HG02938 (cell line): ENCODE measurements around the gene KBTBD13.
"Not testable (repeated sequence)": the region's sequence is repeated elsewhere in the genome, so short reads cannot be mapped to it uniquely, and the experiment has no call there.

Experiments used
- ATAC-seq: cut with Tn5 transposase; IDR thresholded peaks from one replicate; pipeline ENCODE4 v1.9.1; 2021; ENCODE audit warnings: mild to moderate bottlenecking, moderate library complexity; ENCODE audit not compliant: unreplicated experiment

The KBTBD13 gene

DNA sequence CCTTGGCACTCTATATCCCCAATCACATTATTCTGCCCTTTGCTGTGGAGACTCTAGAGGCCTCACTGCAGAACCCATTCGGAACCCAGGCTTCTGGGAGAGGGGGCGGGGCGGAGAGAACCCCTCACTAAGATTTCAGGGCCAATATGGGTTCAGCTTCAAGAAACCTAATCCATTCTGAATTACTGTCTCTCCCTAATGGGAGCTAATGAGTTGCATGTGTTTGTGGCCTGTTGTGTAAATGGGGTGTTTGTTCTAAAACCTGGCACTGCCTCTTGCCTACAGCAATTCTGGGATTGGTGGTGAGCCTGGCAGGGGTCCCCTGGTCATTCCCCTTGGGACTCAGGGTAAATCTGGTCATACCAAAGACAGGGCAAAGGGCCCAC lies 8.2 kb upstream of the KBTBD13 start:
- ATAC-seq = no peak

DNA sequence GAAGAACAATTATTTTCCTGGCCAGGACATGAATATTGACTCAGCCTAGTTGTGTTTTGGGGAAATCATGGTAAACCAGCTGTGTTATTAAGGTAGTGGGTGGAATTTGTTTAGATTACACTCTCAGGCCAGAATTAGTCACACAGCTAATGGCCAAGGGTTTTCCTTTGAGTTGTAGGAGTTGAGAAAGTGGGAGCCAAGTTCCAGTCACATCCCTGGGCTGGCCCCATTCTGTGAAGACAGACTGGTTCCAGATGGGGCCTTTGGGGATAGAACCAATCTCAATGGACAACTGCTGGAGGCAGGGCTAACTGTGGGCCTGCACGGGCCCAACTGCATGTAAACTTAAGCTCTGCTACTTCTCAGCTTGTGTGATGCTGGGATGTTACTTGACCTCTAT lies 7.4 kb upstream of the KBTBD13 start:
- ATAC-seq = no peak

DNA sequence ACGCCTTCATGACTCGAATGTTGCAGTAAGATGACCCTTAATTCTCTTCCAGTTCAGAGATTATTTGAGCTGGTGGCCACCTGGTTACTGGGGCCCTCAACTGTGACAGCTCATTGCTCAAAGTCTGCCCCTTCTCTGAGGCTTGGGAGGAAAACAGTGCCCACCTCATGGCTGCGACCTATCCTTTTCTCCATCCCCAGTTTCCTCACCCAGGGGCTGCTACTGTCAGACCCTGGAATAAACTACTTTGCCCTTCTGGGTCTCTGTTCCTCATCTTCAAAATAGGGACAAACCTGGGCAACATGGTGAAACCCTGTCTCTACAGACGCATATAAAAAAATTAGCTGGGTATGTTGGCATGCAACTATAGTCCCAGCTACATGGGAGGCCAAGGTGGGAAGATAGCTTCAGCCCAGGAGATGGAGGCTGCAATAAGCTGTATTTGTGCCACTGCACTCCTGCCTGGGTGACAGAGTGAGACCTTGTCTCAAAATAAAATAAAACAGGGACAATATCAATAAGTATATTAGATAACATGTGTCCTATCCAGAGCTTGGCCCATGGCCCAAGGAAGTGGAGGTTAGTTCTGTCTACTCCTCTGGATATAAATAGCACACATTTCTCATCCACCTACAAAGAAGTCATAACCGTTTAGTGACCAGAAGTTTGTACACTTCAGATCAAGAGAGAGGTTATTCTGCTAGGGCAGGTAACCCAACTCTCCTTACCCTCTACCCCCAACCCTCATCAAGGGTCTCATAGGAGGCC lies 6.6 kb upstream of the KBTBD13 start:
- ATAC-seq = no peak

DNA sequence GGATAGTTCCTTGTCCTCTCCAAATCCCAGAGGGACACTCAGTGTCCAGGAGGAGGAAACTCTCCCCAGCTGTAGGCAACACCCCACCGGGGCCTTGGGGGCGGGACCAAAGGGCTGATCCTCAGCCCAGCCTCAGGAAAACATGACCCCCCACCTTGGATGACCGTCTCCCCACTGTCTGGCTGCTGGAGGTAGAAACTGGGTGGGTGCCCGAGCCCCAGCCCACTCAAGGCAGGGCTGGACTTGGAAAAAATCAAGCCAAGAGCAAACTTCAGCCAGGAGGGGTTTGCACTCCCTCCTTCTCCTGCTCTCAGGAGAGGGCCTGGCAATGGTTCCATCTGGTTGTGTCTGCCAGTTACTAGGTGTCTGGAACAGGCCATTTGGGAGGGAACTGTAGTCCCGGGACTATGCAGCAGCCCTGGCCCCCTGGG lies 5.2 kb upstream of the KBTBD13 start:
- ATAC-seq = no peak

DNA sequence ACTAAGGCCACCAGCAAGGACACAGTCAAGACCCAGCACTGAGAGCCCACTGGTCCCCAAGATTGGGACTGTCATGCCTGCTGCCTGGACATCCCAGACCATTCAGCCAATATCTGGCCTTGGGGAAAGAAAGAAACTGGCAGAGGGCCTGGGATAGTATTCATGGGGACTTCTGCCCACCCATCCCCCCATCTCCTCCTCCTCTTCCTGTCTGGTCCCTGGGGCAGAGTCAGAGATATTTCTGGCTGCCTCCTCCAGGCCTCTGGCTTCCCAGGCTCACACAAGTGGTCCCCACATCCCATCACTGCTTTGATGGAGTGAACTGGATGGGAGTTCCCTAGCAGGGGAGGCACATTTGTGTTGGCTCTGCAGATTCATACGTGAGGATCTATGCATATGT lies 4.5 kb upstream of the KBTBD13 start:
- ATAC-seq = no peak

DNA sequence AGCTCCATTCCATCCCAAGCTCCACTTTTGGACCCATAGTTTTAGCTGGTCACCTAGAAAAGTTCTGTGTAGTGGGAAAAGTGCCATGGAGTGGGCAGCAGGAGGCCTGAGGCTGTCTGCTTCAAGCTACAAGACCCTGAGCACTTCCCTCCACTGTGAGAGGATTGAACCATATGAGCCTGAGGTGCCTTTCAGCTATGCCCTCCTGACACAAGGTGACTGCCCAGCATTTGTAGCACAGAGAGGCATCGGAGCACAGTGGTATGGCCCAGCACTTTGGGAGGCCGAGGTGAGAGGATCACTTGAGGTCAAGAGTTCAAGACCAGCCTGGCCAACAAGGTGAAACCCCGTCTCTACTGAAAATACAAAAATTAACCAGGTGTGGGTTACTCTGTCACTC lies 3.9 kb upstream of the KBTBD13 start:
- ATAC-seq = no peak

DNA sequence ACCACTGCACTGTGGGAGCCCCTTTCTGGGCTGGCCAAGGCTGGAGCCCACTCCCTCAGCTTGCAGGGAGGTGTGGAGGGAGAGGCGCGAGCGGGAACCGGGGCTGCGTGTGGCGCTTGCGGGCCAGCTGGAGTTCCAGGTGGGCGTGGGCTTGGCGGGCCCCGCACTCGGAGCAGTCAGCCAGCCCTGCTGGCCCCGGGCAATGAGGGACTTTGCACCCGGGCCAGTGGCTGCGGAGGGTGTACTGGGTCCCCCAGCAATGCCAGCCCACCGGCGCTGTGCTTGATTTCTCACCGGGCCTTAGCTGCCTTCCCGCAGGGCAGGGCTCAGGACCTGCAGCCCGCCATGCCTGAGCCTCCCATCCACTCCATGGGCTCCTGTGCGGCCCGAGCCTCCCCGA lies 1.6 kb upstream of the KBTBD13 start:
- not testable (repeated sequence) for ATAC-seq

DNA sequence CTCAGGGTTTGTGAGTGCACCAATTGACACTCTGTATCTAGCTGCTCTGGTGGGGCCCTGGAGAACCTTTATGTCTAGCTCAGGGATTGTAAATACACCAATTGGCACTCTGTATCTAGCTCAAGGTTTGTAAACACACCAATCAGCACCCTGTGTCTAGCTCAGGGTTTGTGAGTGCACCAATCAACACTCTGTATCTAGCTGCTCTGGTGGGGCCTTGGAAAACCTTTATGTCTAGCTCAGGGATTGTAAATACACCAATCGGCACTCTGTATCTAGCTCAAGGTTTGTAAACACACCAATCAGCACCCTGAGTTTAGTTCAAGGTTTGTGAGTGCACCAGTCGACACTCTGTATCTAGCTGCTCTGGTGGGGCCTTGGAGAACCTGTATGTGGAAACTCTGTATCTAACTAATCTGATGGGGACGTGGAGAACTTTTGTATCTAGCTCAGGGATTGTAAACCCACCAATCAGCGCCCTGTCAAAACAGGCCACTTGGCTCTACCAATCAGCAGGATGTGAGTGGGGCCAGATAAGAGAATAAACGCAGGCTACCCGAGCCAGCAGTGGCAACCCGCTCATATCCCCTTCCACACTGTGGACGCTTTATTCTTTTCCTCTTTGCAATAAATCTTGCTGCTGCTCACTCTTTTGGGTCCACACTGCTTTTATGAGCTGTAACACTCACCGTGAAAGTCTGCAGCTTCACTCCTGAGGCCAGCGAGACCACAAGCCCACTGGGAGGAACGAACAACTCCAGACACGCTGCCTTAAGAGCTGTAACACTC lies 745 bp upstream of the KBTBD13 start:
- not testable (repeated sequence) for ATAC-seq

DNA sequence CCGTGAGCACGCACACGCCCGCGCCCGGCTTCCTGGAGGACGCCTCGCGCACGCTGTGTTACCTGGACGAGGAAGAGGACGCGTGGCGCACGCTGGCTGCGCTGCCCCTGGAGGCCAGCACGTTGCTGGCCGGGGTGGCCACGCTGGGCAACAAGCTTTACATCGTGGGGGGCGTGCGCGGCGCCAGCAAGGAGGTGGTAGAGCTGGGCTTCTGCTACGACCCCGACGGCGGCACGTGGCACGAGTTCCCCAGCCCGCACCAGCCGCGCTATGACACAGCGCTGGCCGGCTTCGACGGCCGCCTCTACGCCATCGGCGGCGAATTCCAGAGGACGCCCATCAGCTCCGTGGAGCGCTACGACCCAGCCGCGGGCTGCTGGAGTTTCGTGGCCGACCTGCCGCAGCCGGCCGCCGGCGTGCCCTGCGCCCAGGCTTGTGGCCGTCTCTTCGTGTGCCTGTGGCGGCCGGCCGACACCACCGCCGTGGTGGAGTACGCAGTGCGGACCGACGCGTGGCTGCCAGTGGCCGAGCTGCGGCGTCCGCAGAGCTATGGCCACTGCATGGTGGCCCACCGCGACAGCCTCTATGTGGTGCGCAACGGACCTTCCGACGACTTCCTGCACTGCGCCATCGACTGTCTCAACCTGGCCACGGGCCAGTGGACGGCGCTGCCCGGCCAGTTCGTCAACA lies 890 bp downstream of the KBTBD13 start:
- no peak for ATAC-seq

DNA sequence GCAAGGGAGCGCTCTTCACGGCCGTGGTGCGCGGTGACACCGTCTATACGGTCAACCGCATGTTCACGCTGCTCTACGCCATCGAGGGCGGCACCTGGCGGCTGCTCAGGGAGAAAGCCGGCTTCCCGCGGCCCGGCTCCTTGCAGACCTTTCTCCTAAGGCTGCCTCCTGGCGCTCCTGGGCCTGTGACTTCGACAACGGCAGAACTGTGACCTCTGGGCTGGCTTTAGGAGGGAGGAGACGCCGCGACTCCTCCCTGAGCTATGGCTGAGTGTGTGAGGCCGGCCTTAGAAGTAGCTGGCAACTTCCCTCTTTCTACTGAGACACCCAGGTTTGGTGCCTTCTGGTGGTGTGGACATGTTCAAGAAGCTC lies 1.4 kb downstream of the KBTBD13 start:
- ATAC-seq = no peak

DNA sequence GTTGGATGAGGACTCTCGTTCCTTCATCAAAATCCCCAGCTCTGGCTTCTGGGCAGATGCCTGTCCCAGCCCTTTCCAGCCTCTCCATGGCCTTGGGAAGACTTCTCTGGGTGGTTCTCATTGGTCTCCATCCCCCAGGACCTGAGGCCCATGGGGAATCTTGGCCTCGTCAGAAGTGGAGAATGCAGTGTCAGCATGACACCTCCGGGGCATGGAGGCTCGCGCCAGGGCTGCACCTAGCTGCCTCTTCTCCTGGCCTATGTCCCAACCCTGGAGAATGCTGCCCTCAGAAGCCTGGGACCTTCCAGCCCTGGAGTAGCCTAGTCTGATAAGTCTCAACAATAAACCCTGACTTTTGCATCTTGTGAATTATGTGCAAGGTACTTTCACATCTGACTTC lies 3.0 kb downstream of the KBTBD13 start:
- ATAC-seq = no peak

DNA sequence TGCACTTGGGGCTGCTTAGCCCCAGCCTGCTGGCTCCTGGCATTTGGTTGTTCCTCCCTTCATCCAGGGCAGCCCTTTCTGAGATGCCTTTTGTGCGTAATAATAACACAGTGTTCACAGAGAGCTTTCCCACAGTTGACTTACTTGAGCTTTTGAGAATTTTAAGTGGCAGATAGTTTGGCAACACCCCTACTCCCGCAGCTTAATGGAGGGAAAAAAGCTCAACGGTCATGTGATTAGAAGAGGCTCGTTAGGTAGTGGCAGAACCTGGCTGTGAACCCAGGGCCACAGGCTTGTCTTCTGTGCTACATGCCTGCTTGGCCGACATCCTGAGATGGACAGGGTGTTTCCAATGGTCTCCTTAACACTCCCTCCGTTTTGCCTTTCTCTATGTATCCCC lies 4.7 kb downstream of the KBTBD13 start:
- ATAC-seq = no peak

DNA sequence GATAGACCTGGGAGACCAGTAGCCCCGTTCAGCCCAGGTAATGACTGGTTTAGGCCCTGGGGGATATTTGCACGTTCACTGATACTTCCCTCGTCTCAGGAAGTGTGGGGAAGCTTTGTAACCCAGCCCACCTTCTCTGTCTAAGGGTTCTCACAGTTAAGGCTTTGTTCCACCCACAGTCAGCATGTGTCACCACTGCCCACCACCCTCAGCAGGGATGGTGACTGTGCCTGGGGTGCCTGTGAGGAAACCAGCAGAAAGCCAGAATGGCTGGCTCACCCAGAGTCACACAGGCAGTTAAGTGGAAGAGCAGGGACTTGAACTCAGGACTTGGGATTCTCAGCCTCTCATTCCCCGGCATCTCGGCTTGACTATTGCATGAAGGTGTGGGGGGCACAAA lies 5.2 kb downstream of the KBTBD13 start:
- no peak for ATAC-seq

DNA sequence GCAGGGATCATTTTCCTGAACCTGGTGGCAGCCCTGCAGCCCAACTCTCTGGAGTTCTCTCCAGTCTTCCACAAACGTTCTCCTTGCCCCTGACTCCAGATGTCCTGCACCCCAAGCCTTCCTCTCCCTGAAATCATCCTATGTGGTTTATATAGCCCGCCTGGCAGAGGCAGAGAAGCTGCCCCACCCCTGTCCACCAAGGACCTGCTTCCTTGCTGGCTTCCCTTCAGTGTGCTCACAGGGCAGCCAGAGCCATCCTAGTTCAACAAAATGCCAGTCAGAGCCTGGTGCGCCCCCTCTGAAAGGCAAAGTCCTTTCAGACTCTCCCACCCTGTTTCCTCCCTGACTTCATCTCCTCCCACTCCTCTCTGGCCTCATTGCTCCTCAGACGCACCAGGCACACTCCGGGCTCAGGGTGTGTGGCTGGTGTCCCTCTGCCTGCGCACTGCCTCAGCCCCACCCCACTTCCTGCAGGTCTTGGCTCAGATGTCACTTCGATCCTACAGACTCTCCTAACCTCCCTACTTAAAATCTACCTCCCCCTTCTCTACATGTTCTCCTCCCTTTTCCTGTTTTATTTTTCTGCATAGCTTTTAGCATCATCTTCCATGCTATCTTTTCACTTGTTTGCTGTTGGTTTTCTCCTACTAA lies 5.9 kb downstream of the KBTBD13 start:
- ATAC-seq = no peak

DNA sequence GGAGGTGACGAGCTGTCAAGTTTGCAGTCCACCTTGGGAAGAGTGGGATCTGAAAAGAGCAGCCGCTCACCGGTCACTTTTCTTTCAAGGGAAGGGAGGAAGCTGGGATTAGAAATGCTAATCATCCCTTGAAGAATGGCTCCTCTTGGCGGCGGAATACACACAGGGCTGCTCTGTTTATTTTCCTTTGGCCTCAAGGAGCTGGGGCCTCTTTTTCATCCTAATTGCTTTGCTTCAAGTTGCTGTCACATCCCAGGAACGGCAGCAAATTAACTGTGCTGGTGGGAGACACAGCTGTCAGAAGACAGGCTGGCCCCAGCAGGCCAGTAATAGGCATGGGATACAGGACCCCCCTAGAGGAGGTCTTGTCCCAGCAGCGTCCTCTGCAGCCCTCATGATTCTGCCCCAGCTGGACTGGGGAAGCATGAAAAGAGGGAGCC lies 6.7 kb downstream of the KBTBD13 start:
- ATAC-seq = no peak

DNA sequence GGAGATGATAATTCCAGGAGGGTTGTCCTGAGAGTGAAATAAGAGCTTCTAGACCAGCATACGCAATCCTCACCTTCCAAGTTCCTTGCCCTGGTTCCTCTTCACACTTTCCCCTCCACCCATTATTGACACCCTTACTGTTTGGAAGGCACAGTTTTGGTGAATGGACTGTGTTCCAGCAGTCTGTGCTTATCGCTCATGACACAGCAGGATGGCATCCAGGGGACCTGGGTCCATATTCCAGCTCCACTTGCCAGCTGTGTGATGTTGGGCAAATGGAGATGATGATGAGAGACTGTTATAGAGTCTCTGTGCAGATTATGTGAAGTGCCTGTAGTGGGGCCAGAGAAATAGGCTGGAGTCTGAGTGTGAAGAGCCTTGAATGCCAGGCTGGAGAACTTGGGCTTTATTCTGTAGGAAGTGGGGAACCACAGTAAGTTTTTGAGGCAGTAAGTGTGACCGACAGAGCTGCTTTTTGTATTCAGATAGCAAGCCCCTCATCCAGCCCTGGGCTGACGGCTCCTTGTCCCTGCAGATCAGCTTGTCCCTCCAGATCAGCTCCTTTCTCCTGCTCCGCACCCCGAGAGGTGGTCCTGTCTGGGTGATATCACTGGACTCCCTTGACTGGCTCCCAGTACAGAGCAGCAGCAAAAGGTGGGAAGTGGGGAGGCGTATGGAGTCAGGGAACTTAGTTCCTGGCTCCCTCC lies 8.1 kb downstream of the KBTBD13 start:
- ATAC-seq = no peak

DNA sequence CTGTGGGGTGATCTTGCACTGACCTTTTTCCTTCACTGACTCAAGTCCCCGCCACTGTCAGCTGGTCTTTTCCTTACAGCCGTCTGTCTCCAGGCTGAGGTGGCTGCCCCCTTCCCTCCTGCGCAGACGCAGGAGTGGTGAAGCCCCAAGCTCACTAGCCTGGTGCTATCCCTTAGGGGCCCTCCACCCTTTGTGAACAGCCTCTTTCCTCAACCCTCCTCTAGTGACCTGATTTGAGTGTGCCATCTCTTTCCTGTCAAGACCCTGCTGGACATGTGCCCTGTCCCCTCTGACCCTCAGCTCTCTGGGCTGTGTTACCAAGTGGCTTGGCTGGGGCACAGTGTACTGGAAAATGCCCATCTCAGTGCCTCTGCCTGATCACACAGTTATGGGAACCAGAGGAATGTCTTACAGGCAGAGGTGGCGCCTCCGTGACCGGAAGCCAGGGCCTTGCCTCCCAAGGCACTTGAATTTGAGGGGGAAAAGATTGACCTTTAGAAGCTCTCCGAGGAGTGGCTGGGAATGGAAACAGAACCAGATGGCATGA lies 8.7 kb downstream of the KBTBD13 start:
- no peak for ATAC-seq

DNA sequence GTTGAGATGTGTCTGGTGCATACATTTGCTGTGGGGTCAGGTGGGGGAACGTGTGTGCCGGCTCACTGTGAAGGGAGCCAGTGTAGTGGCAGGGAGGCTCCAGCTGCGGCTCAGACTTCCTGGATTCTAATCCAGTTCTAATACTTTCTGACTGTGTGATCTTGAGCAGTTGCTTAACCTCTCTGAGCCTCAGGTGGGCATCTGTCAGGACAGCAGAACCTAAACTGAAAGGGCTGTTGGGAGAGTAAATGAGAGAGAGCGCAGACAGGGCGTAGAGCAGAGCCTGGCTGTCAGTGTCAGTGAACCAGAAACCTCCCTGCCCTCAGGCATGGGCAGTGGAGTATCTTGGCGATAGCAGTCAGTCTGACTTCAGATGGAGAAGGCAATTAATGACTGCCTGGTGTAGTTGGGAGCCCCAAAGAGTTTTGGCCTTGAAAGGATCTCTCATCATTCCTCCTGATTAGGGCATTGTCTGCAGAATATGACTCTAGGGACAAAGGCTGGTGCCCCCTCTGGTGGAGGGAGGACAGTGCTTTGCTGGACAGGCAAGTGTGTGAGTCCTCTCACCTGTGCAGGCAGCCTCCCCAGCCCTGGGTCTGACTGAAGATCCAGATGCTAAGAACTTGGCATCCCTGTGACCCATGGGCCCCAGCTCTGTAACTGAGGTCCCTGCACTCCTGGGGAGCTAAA lies 9.6 kb downstream of the KBTBD13 start:
- no peak for ATAC-seq

DNA sequence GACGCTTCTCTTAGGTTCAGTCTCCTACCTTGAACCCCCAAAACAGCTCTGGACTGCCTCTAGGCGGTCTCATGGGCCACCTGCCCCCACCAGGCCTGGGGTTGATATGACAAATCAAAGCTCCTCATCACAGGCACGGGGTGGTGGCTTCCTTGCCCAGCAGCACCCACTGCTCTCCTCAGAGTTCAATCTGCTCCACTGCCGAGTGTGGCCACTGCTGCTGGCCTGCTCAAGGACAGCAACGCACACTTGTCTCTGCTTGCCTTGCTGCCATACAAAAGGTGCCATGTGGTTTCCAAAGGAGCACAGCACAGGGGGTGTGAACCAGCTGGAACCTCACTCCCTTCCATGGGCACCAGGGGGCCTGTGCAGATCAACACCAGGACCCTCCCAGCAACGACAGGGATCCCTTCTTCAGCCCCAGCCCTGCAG lies 10.2 kb downstream of the KBTBD13 start:
- no peak for ATAC-seq

DNA sequence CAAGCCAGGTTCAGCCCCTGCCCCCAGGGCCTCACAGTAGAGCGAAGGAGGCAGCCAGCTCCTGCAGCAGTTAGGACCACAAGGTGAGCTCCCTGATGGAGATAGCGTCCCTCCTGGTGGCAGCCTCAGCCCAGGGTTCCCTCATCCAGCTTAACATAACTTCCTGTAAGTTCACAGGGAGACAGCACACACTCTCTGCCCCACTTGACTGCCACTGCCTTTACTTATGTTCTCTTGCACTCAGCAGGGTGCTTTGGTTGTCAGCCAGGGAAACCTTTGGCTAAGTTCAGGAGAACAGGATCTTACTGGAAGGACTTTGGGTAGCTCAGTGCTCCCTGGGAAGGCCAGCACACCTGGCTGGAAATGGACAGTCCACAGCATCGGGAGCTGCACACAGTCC lies 10.9 kb downstream of the KBTBD13 start:
- ATAC-seq = no peak
